Testis (tissue), 3 donors: ENCODE measurements around the gene SPSB4. TPM values are rescaled to one million over a fixed set of nuclear protein-coding genes. Genes with fewer than 3 reads are reported as not detected.

Experiments
- DNase-seq: peaks from one replicate; pipeline ENCODE4 v3.0.0-alpha.2; 2019
- H3K27ac ChIP-seq, 2 donors: fragments of 200-600 bp; sonication (generic); one replicate each; pipeline ENCODE4 v1.5.1; 2019
- H3K27me3 ChIP-seq: fragments of 200-600 bp; sonication (generic); one replicate; pipeline ENCODE4 v1.5.1; 2019
- H3K36me3 ChIP-seq: fragments of 200-600 bp; sonication (generic); one replicate; pipeline ENCODE4 v1.5.1; 2017; ENCODE audit warnings: low read depth; ENCODE audit errors: missing control alignments
- H3K4me1 ChIP-seq: fragments of 200-600 bp; sonication (generic); one replicate; pipeline ENCODE4 v1.5.1; 2019
- H3K4me3 ChIP-seq, 2 donors: fragments of 200-600 bp; sonication (generic); one replicate each; pipeline ENCODE4 v1.5.1; 2017 to 2019
- H3K9me3 ChIP-seq: fragments of 200-600 bp; sonication (generic); one replicate; pipeline ENCODE4 v1.5.1; 2017
- CTCF ChIP-seq, 3 experiments: fragments of 450-650 bp in 2 of 3; fragments of 200-600 bp in 1 of 3; sonication (generic) in 1 of 3; IDR thresholded peaks; one replicate each; pipeline ENCODE4 v1.5.1; 2016 to 2019; ENCODE audit warnings: antibody characterized with exemption in 3 of 3, mild to moderate bottlenecking in 2 of 3, moderate library complexity in 1 of 3
- POLR2A ChIP-seq: fragments of 450-650 bp; IDR thresholded peaks from one replicate; pipeline ENCODE4 v1.6.1; 2017; ENCODE audit warnings: antibody characterized with exemption, mild to moderate bottlenecking, moderate library complexity
- WGBS, 2 donors: methylation state at CpG; one replicate each; pipeline ENCODE4 v1.1.5; 2018; 5-methylcytosine and 5-hydroxymethylcytosine counted together
- intact Hi-C: fragments of 100-400 bp; cut with DNase I; formaldehyde crosslinking; loops from one replicate; pipeline ENCODE4 v1.15.1; 2023; ENCODE audit warnings: low total_unique reads
- polyA plus RNA-seq: library from polyadenylated mRNA; stranded (reverse); fragments of 350-450 nt; fragmentation: Illumina TruSeq; extraction: RNeasy Lipid Tissue Mini Kit (QIAGEN cat#74804); gene quantifications from one replicate; pipeline ENCODE4 v1.2.3, GENCODE V29; 2014; ENCODE audit warnings: low read depth, low replicate concordance; ENCODE audit not compliant: insufficient read depth
- total RNA-seq, 2 donors: library from RNA; depleted of rRNA; stranded (reverse); fragments of >200 nt; gene quantifications; one replicate each; pipeline ENCODE4 v1.2.3, GENCODE V29; 2016

SPSB4 gene
- total and polyA plus RNA-seq, 3 donors from 2014 or later = 7.4 to 34.5 (median 10.8) TPM

GRCh38 chr3:141148169-141148568 is 97.0 kb downstream of the SPSB4 start:
- intact Hi-C loops = no loop called here
- no peak overlapping the region for H3K4me3 ChIP-seq
- H3K27me3 ChIP-seq = no peaks in the 10 kb centered on the region
- 85 to 96% methylated on average over 6 of the region's 6 CpGs for WGBS, 2 donors
- no peaks in the 10 kb centered on the region for H3K36me3 ChIP-seq
- no peak for TF ChIP-seq CTCF (IDR thresholded peaks at IDR 0.05)
- TF ChIP-seq POLR2A = no peak
- H3K9me3 ChIP-seq = no peaks in the 10 kb centered on the region
- H3K4me1 ChIP-seq = no peaks in the 10 kb centered on the region
- no peak overlapping the region for H3K27ac ChIP-seq
- DNase-seq = no peak

GRCh38 chr3:141148770-141149169 is 97.6 kb downstream of the SPSB4 start:
- no peaks in the 10 kb centered on the region for H3K27me3 ChIP-seq
- 100% methylated on average over 2 of the region's 2 CpGs for WGBS, 2 donors
- no peak overlapping the region for H3K27ac ChIP-seq
- H3K9me3 ChIP-seq = no peaks in the 10 kb centered on the region
- H3K4me1 ChIP-seq = no peaks in the 10 kb centered on the region
- no peaks in the 10 kb centered on the region for H3K36me3 ChIP-seq
- intact Hi-C loops = no loop called here
- TF ChIP-seq CTCF (IDR thresholded peaks at IDR 0.05) = no peak
- no peak for DNase-seq
- H3K4me3 ChIP-seq = no peak overlapping the region

- Histone ChIP-seq H3K27me3 (no peaks in the 10 kb centered on the region), H3K4me1 (no peaks in the 10 kb centered on the region), H3K36me3 (no peaks in the 10 kb centered on the region), H3K4me3 (no peak overlapping the region), H3K27ac (no peak overlapping the region), H3K9me3 (no peaks in the 10 kb centered on the region)
- TF ChIP-seq CTCF (IDR thresholded peaks at IDR 0.05) (no peak), POLR2A (no peak)
- WGBS, 2 donors = 83% methylated on average over 11 to 12 of the region's 12 CpGs
- intact Hi-C loops = no loop called here
- no peak for DNase-seq
Measured at GRCh38 chr3:141150081-141150830, 99.1 kb downstream of the SPSB4 start.

GRCh38 chr3:141150931-141151330 is 99.8 kb downstream of the SPSB4 start:
- WGBS, 2 donors = 74 to 89% methylated on average over 2 of the region's 2 CpGs
- Histone ChIP-seq H3K36me3 (no peaks in the 10 kb centered on the region), H3K27ac (no peak overlapping the region), H3K9me3 (no peaks in the 10 kb centered on the region), H3K4me1 (no peaks in the 10 kb centered on the region), H3K27me3 (no peaks in the 10 kb centered on the region), H3K4me3 (no peak overlapping the region)
- TF ChIP-seq POLR2A = no peak
- TF ChIP-seq CTCF (IDR thresholded peaks at IDR 0.05) = no peak
- intact Hi-C loops = no loop called here
- no peak for DNase-seq

GRCh38 chr3:141151439-141151838 is 100.3 kb downstream of the SPSB4 start:
- H3K27ac ChIP-seq = no peak overlapping the region
- no peaks in the 10 kb centered on the region for H3K9me3 ChIP-seq
- no peaks in the 10 kb centered on the region for H3K36me3 ChIP-seq
- DNase-seq = no peak
- no peak overlapping the region for H3K4me3 ChIP-seq
- H3K27me3 ChIP-seq = no peaks in the 10 kb centered on the region
- intact Hi-C loops = no loop called here
- TF ChIP-seq CTCF (IDR thresholded peaks at IDR 0.05) (no peak), POLR2A (no peak)
- WGBS, 2 donors = 88 to 90% methylated on average over 5 to 9 of the region's 9 CpGs
- H3K4me1 ChIP-seq = no peaks in the 10 kb centered on the region
